ENCODE measurements around the gene MEIS1.

- no peak for TF ChIP-seq CTCF (IDR thresholded peaks at IDR 0.05)
- TF ChIP-seq POLR2A (IDR thresholded peaks at IDR 0.05), result no peak
- no peak for TF ChIP-seq POLR2AphosphoS5 (IDR thresholded peaks at IDR 0.05)
Observed at GRCh38 chr2:66462501-66462825, 27.5 kb downstream of the MEIS1 start.
